ENCODE results near the gene KIF1A.

GRCh38 chr2:240737512-240737911 is 82.5 kb downstream of the KIF1A start:
- TF ChIP-seq, protein P1, sequence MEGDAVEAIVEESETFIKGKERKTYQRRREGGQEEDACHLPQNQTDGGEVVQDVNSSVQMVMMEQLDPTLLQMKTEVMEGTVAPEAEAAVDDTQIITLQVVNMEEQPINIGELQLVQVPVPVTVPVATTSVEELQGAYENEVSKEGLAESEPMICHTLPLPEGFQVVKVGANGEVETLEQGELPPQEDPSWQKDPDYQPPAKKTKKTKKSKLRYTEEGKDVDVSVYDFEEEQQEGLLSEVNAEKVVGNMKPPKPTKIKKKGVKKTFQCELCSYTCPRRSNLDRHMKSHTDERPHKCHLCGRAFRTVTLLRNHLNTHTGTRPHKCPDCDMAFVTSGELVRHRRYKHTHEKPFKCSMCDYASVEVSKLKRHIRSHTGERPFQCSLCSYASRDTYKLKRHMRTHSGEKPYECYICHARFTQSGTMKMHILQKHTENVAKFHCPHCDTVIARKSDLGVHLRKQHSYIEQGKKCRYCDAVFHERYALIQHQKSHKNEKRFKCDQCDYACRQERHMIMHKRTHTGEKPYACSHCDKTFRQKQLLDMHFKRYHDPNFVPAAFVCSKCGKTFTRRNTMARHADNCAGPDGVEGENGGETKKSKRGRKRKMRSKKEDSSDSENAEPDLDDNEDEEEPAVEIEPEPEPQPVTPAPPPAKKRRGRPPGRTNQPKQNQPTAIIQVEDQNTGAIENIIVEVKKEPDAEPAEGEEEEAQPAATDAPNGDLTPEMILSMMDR (IDR thresholded peaks at IDR 0.05; ENCODE audit: low read length) = no peak
- TF ChIP-seq EZH2 (optimal IDR thresholded peaks at IDR 0.05; ENCODE audit: low read depth, low read length) = no peak

Data from MM.1S (cell line).